Immature natural killer cell (primary cell): ENCODE results near the gene EPHB4. TPM values are rescaled to one million over a fixed set of nuclear protein-coding genes. Genes with fewer than 3 reads are reported as not detected.
A peak's percentile ranks its signal among the peaks of the same experiment; 100 is the strongest.
"Not testable (repeated sequence)": the region's sequence is repeated elsewhere in the genome, so short reads cannot be mapped to it uniquely, and the experiment has no call there.

Source experiments
- DNase-seq, 3 donors: peaks; one replicate each; pipeline ENCODE4 v3.0.0; 2022; ENCODE audit warnings: mixed read lengths in 1 of 3
- H3K27ac Mint-ChIP-seq, 6 donors: one replicate each; pipeline ENCODE4 v1.8.0; 2020; ENCODE audit warnings: mixed read lengths in 6 of 6, mild to moderate bottlenecking in 5 of 6, inconsistent platforms in 4 of 6, moderate library complexity in 3 of 6
- H3K27me3 Mint-ChIP-seq, 3 donors: one replicate each; pipeline ENCODE4 v1.8.0; 2020 to 2021; ENCODE audit warnings: low read depth in 3 of 3, mild to moderate bottlenecking in 3 of 3, mixed read lengths in 3 of 3, moderate library complexity in 3 of 3, inconsistent platforms in 1 of 3
- H3K36me3 Mint-ChIP-seq, 3 donors: one replicate each; pipeline ENCODE4 v1.8.0; 2020; ENCODE audit warnings: mixed read lengths in 3 of 3, inconsistent platforms in 2 of 3, mild to moderate bottlenecking in 2 of 3
- H3K4me1 Mint-ChIP-seq, 2 donors: one replicate each; pipeline ENCODE4 v1.8.0; 2020; ENCODE audit warnings: inconsistent platforms in 2 of 2, mild to moderate bottlenecking in 2 of 2, mixed read lengths in 2 of 2, moderate library complexity in 1 of 2
- H3K4me3 Mint-ChIP-seq, 5 donors: one replicate each; pipeline ENCODE4 v1.8.0; 2020; ENCODE audit warnings: mild to moderate bottlenecking in 5 of 5, mixed read lengths in 5 of 5, inconsistent platforms in 3 of 5, moderate library complexity in 3 of 5
- H3K9me3 Mint-ChIP-seq, 6 donors: one replicate each; pipeline ENCODE4 v1.8.0; 2020; ENCODE audit warnings: mild to moderate bottlenecking in 6 of 6, mixed read lengths in 6 of 6, inconsistent platforms in 4 of 6, moderate library complexity in 3 of 6
- polyA plus RNA-seq, 3 donors: library from polyadenylated mRNA; unstranded; fragments of 300-500 nt; fragmentation: Illumina TruSeq; gene quantifications; one replicate each; pipeline ENCODE4 v1.2.3, GENCODE V29; 2021

The EPHB4 gene
- polyA plus RNA-seq, 3 donors from 2014 or later: 0.37 TPM; not detected in 2

DNA sequence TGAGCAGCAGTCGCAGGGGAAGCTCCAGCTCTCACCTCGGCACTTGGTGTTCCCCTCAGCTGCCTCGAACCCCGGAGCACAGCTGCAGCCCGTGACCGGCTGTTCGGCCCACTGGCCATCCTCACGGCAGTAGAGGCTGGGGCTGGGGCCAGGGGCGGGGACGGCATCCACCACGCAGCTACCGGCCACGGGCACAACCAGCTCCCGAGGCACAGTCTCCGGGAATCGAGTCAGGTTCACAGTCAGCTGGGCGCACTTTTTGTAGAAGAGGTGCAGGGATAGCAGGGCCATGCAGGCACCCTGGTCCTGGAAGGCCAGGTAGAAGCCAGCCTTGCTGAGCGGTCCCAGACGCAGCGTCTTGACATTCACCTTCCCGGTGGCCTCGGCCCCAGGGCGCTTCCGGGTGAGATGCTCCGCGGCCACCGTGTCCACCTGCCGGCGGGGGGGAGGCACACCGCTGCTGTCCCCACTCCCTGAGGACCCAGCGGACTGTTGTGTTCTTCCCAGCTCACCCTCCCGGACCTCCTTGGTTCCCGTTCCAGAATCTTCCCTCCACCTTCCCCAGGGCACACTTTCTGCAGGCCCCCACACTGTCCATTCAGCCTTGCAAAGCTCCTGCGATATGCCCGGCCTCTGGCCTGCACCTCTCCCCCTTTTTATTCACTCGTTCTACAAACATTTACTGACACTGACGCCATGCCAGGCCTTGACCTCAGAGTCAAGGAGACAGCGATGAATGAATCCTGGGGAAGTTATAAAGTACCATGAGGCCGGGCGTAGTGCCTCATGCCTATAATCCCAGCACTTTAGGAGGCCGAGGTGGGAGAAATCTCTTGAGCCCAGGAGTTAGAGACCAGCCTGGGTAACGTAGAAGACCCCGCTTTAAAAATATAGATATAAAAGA lies 4.8 kb downstream of the EPHB4 start:
- no peak for DNase-seq
- Mint-ChIP-seq H3K36me3 (peaks cover 0 to 3% (median 0%) of the 10 kb centered on the region in 3 donors), H3K4me1 (peaks cover 6 to 7% of the 10 kb centered on the region in 2 donors), H3K4me3 (no peak overlapping the region), H3K9me3 (peaks cover 0 to 2% (median 0%) of the 10 kb centered on the region in 6 donors), H3K27me3 (peaks cover 9 to 17% (median 14%) of the 10 kb centered on the region in 3 donors), H3K27ac (no peak overlapping the region)

DNA sequence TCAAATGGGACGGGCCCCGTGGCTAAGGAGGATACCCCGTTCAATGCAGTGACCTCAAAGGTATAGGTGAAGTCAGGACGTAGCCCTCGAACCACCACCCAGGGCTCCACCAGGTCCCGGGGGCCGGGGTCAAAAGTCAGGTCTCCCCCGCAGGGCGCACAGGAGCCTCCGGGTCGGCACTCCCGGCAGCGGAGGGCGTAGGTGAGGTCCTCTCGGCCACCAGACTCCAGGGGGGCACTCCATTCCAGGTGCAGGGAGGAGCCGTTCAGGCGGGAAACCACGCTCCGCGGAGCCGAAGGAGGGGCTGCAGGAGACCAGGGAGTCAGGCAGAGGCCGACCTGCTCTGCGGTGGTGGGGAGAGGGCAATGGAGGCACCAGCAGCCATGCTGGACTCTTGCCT lies 7.7 kb downstream of the EPHB4 start:
- DNase-seq: no peak
- no peaks in the 10 kb centered on the region for H3K36me3 Mint-ChIP-seq
- no peak overlapping the region for H3K4me3 Mint-ChIP-seq
- no peak overlapping the region for H3K27ac Mint-ChIP-seq
- no peaks in the 10 kb centered on the region for H3K4me1 Mint-ChIP-seq
- H3K27me3 Mint-ChIP-seq: peaks cover 2 to 7% (median 3%) of the 10 kb centered on the region in 3 donors
- peaks cover 0 to under 1% (median 0%) of the 10 kb centered on the region in 6 donors for H3K9me3 Mint-ChIP-seq

DNA sequence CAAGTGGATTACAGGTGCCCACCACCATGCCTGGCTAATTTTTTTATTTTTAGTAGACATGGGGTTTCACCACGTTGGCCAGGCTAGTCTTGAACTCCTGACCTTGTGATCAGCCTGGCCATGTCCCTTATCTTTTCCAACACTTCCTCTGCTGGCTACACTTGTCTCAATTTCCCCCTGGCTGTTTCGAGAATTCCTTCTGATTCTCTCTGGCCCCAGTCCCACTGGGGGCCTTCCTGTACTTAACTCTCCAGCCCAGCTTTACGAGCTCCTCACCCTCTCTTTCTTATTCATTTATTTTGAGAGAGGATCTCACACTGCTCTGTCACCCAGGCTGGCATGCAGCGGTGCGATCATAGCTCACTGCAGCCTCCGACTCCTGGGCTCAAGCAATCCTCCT lies 8.5 kb downstream of the EPHB4 start:
- no peak overlapping the region for H3K4me3 Mint-ChIP-seq
- no peak overlapping the region for H3K27ac Mint-ChIP-seq
- H3K4me1 Mint-ChIP-seq: no peaks in the 10 kb centered on the region
- no peaks in the 10 kb centered on the region for H3K36me3 Mint-ChIP-seq
- DNase-seq: no peak
- no peaks in the 10 kb centered on the region for H3K9me3 Mint-ChIP-seq
- peaks cover 0 to 5% (median 3%) of the 10 kb centered on the region in 3 donors for H3K27me3 Mint-ChIP-seq

DNA sequence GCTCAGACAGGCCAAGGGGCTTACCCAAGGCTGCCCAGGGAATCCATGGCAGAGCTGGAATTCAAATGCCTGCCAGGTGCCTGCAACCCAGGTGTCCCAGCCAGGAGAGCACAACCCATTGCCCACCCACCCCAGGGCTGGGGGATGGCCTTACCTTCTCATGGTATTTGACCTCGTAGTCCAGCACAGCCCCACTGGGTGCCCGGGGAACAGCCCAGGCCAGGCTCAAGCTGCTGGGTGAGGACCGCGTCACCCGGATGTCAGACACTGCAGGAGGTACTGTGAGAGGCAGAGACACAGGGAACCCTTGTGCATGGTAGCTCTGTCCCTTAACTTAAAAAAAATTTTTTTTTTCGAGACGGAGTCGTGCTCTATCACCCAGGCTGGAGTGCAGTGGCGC lies 9.0 kb downstream of the EPHB4 start:
- no peaks in the 10 kb centered on the region for H3K36me3 Mint-ChIP-seq
- H3K27ac Mint-ChIP-seq: no peak overlapping the region

DNA sequence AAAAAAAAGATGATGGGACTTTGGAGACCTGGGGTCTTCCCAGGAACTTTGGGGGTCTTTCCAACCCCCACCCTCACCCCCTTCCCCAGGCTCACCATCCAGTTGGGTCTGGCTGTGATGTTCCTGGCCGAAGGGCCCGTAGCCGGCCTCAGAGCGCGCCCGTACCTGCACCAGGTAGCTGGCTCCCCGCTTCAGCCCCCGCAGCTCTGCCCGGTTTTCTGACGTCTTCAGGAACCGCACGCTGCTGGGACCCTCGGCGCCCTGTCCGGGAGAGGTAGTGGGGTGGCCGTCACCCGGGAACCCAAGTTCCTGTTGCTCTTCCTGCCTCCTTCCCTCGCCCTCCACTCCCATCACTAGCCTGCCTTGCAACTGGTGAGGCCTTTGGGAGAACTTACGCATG lies 10.2 kb downstream of the EPHB4 start:
- no peak for DNase-seq
- Mint-ChIP-seq H3K9me3 (no peaks in the 10 kb centered on the region), H3K36me3 (no peaks in the 10 kb centered on the region), H3K4me1 (no peaks in the 10 kb centered on the region), H3K4me3 (no peak overlapping the region), H3K27me3 (peaks cover 0 to 5% (median 2%) of the 10 kb centered on the region in 3 donors), H3K27ac (no peak overlapping the region)

More for the DNA sequence above, 9.0 kb downstream of the EPHB4 start:
- H3K4me1 Mint-ChIP-seq: no peaks in the 10 kb centered on the region
- no peaks in the 10 kb centered on the region for H3K9me3 Mint-ChIP-seq
- peaks cover 0 to 5% (median 5%) of the 10 kb centered on the region in 3 donors for H3K27me3 Mint-ChIP-seq
- H3K4me3 Mint-ChIP-seq: no peak overlapping the region
- DNase-seq: no peak

DNA sequence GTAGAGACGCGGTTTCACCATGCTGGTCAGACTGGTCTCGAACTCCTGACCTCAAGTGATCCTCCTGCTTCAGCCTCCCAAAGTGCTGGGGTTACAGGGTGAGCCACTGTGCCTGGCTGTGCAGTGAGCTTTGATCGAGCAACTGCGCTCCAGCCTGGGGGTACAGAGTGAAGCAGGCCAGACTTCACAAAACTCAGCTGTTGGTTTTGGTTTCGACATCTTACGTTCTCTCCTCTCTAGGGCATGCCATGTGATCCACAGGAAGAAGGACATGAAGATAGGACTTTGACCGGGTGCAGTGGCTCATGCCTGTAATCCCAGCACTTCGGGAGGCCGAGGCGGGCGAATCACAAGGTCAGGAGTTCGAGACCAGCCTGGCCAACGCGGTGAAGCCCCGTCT lies 10.8 kb downstream of the EPHB4 start:
- not testable (repeated sequence) for H3K36me3 Mint-ChIP-seq, H3K4me3 Mint-ChIP-seq, DNase-seq, H3K27me3 Mint-ChIP-seq, H3K4me1 Mint-ChIP-seq, H3K27ac Mint-ChIP-seq, H3K9me3 Mint-ChIP-seq

DNA sequence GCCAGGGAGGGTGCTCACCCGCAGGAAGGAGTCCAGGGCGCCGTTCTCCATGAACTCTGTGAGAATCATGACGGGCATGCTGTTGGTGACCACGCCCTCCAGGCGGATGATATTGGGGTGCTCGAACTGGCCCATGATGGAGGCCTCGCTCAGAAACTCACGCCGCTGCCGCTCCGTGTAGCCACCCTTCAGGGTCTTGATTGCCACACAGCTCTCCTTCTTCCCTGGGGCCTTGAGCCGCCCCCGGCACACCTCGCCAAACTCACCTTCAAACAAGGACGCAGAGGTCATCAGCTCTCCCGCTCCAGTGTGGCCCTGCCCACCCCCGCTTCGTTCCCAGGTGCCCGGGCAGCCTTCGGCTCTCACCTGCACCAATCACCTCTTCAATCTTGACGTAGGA lies 14.6 kb downstream of the EPHB4 start:
- H3K27ac Mint-ChIP-seq: no peak overlapping the region
- H3K36me3 Mint-ChIP-seq: no peaks in the 10 kb centered on the region
- H3K9me3 Mint-ChIP-seq: no peaks in the 10 kb centered on the region
- DNase-seq: no peak
- no peak overlapping the region for H3K4me3 Mint-ChIP-seq
- peaks cover 0 to 2% (median 2%) of the 10 kb centered on the region in 3 donors for H3K27me3 Mint-ChIP-seq
- no peaks in the 10 kb centered on the region for H3K4me1 Mint-ChIP-seq

DNA sequence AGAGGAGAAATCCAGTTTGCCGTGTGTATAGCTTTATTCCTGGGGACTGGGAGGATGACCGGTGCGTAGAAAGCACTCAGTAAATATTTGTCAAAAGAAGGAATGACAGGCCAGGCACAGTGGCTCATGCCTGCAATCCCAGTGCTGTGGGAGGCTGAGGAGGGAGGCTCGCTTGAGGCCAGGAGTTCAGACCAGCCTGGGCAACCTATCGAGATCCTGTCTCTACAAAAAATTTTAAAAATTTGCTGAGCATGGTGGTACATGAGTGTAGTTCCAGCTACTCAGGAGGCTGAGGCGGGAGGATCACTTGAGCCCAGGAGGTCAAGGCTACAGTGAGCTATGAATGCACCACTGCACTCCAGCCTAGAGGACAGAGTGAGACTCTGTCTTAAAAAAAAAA lies 15.8 kb downstream of the EPHB4 start:
- Mint-ChIP-seq H3K4me3 (no peak overlapping the region), H3K36me3 (no peaks in the 10 kb centered on the region), H3K27me3 (peaks cover 0 to 2% (median 2%) of the 10 kb centered on the region in 3 donors), H3K9me3 (no peaks in the 10 kb centered on the region), H3K27ac (no peak overlapping the region), H3K4me1 (no peaks in the 10 kb centered on the region)
- DNase-seq: no peak

DNA sequence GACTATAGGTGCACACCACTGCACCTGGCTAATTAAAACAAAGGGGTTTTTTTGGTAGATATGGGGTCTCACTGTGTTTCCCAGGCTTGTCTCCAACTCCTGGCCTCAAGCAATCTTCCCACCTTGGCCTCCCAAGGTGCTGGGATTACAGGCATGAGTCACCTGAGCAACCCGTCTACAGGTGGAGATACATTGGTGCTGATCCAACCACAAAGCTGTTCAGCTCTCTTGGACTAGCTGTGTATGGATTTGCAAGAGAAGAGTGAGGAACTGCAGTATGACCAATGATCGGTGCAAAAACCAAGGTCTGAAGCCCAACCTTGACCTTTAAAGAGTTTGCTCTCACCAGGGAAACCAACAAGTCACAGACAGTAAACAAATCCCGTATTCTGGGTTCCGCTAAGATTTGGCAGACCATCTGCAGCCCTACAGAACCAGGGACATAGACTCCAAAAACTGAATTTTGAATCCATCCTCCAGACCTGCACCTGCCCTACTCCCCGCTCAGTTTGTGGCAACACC lies 18.9 kb downstream of the EPHB4 start:
- Mint-ChIP-seq H3K27ac (no peak overlapping the region), H3K36me3 (no peaks in the 10 kb centered on the region), H3K4me1 (peaks cover 0 to 5% of the 10 kb centered on the region in 2 donors), H3K4me3 (no peak overlapping the region), H3K27me3 (peaks cover 0 to 2% (median 1%) of the 10 kb centered on the region in 3 donors), H3K9me3 (no peaks in the 10 kb centered on the region)
- DNase-seq: no peak

DNA sequence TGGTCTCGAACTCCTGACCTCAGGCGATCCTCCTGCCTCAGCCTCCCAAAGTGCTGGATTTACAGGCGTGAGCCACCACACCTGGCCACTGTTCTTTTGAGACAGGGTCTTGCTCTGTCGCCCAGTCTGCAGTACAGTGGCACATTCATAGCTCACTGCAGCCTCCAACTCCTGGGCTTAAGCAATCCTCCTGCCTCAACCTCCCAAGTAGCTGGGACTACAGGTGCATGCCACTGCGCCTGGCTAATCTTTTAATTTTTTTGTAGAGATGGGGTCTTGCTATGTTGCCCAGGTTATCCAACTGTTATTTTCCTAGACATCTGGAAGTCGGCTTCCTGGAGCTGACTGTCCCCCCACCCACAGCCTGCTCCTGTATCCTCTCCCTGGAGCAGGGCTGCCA lies 20.4 kb downstream of the EPHB4 start:
- not testable (repeated sequence) for H3K9me3 Mint-ChIP-seq, H3K4me1 Mint-ChIP-seq, H3K27ac Mint-ChIP-seq, H3K36me3 Mint-ChIP-seq, H3K27me3 Mint-ChIP-seq, DNase-seq, H3K4me3 Mint-ChIP-seq

DNA sequence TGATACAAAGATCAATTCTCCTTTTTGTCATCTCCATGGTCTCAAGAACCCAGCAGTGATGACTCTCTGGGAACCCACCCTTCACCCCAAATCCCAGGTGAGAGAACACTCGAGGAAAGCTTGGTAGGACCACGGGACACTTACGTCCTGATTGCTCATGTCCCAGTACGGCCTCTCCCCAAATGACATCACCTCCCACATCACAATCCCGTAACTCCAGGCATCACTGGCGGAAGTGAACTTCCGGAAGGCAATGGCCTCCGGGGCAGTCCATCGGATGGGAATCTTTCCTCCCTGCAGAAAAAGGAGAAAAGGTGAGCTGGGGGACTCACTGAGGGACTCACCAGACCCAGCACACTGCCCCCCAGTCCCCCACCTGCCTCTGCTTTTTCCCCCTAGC lies 21.0 kb downstream of the EPHB4 start:
- Mint-ChIP-seq H3K4me1 (peaks cover 0 to 5% of the 10 kb centered on the region in 2 donors), H3K36me3 (no peaks in the 10 kb centered on the region), H3K4me3 (no peak overlapping the region), H3K9me3 (no peaks in the 10 kb centered on the region), H3K27ac (no peak overlapping the region), H3K27me3 (peaks cover 0 to 1% (median 0%) of the 10 kb centered on the region in 3 donors)
- DNase-seq: no peak

DNA sequence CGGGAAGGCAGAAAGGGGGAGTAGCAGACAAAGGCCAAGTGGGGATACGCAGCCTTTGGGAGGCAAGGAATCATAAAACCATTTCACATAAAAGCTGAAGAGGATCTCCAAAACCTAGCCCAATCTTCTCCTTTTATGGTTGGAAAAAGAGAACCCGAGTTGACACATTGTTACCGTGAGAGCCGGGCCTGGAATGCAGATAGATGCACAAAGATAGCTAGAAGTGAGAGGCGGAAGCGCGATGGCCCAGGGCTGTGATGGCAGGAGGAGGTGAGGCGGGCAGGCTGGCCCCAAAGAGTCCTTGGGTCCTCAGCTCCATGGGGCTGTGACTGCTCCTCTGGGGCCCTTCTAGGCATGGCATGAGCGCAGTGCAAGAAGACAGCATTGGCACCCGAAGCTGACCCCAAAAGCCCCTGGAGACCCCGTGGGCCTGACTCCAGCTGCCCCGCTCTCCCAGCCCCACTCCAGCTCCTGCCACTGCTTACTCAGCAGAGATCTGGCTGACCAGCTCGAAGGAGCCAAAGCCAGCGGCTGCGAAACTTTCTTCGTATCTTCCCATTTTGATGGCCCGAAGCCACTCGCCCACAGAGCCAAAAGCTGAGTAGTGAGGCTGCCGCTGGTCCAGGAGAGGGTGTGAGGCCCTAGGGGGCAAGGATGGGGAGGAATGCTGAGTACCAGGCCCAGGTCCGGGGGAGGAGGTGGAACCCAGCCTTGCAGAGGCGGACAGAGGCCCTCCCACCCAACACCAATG lies 22.5 kb downstream of the EPHB4 start:
- H3K36me3 Mint-ChIP-seq: no peaks in the 10 kb centered on the region
- no peak for DNase-seq
- H3K27me3 Mint-ChIP-seq: peaks cover 0 to 3% (median 0%) of the 10 kb centered on the region in 3 donors
- H3K9me3 Mint-ChIP-seq: no peaks in the 10 kb centered on the region
- peaks cover 0 to 5% of the 10 kb centered on the region in 2 donors for H3K4me1 Mint-ChIP-seq
- no peak overlapping the region for H3K27ac Mint-ChIP-seq
- no peak overlapping the region for H3K4me3 Mint-ChIP-seq

DNA sequence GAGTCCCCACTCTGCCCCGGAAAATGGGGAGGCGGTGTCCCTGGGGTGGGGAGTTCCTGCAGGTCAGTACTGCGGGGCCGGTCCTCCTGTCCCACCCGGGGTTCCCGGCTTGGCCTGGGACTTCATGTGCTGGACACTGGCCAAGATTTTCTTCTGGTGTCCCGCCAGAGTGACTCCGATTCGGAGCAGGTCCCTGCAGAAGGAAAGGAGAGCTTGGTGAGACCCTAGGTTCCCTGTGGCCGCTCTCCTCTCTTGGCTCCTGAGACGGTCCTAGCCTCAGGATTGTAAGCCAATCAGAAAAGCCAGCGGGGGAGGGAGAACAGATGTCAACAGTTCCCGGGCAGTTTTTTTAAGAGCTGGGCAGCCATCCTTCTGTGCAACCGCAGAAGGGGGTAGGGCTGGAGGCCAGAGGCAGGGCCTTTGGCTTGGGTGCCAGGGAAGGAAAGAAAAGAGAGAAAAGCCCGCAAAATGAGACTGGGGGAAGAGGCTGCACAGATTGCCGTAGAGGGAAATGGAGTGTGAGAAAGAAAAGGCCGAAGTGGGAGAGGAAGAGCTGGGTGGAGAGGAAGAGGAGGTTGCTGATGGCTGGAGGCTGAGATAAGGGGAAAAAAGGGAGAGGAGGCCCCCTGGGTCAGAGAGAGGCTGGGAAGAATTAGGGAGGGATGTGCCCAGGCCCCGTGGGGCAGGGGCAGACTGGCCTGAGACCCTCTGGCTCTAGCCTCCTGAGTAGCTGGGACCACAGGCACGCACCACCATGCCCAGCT lies 23.7 kb downstream of the EPHB4 start:
- Mint-ChIP-seq H3K27ac (no peak overlapping the region), H3K36me3 (no peaks in the 10 kb centered on the region), H3K4me3 (peak overlapping the region in 1 of 5 donors; percentile 21), H3K4me1 (peaks cover 0 to 5% of the 10 kb centered on the region in 2 donors), H3K9me3 (no peaks in the 10 kb centered on the region), H3K27me3 (peaks cover 0 to 3% (median 1%) of the 10 kb centered on the region in 3 donors)
- DNase-seq: peak in 1 of 3 donors; percentile 16
